Measurements from ENCODE around the gene TACC3. TPM values are rescaled to one million over a fixed set of nuclear protein-coding genes. Genes with fewer than 3 reads are reported as not detected.

The TACC3 gene
- total RNA-seq, 1 donor from 2014 or later, result 13.9 TPM

DNA sequence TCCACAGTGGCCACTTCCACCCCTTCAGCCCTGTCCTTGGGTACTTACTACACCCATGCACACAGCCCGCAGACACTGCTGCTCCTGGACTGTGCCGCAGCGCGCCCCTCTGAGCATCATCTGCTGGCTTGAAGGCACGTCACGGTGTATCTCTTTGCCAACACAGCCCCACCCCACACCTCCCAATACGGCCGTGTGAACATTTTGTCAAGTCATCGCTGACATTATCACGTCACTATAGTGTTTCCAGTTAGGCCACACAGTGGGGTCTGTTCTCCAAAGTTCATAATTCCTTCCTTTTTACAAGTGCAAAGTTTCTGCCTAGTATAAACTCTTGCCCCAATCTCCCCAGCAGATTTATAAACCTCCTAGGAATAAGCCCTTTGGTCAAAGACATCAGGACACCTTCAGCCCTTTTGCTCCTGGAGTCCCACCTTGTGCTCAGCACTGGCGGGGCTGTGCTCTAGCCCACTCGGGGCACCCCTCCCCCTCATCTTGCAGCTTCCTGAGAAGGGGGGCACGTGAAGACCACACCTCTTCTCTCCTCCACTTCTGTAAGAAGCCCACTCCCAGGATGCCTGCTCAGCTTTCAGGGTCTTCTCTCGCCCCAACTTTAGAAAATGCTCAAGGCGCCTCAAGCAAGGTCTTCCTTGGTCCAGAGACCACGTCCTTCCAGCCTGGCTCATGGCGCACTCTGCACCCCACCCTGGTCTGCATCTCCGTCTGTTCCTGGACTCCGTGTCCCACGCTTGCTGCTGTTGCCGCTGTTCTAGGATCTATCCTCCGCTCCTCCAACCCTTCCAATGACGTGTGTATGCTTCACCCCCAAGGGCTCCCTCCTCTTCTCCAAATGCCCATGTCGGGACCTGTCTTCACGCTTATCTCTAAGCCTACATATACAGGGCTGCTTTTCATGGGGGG lies 44.5 kb upstream of the TACC3 start:
- no peak for DNase-seq (ENCODE audit: low read depth)
- Histone ChIP-seq H3K36me3 (ENCODE audit: control insufficient read depth, insufficient read depth, low read length) (no peaks in the 10 kb centered on the region), H3K27me3 (ENCODE audit: control insufficient read depth, insufficient read depth, low read length) (peaks cover 3% of the 10 kb centered on the region), H3K4me3 (ENCODE audit: low read depth, low read length) (no peak overlapping the region)
- TF ChIP-seq, protein P1, sequence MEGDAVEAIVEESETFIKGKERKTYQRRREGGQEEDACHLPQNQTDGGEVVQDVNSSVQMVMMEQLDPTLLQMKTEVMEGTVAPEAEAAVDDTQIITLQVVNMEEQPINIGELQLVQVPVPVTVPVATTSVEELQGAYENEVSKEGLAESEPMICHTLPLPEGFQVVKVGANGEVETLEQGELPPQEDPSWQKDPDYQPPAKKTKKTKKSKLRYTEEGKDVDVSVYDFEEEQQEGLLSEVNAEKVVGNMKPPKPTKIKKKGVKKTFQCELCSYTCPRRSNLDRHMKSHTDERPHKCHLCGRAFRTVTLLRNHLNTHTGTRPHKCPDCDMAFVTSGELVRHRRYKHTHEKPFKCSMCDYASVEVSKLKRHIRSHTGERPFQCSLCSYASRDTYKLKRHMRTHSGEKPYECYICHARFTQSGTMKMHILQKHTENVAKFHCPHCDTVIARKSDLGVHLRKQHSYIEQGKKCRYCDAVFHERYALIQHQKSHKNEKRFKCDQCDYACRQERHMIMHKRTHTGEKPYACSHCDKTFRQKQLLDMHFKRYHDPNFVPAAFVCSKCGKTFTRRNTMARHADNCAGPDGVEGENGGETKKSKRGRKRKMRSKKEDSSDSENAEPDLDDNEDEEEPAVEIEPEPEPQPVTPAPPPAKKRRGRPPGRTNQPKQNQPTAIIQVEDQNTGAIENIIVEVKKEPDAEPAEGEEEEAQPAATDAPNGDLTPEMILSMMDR (IDR thresholded peaks at IDR 0.05; ENCODE audit: insufficient read depth, low read length, poor library complexity, severe bottlenecking), result no peak

GRCh38 chr4:1678244-1678643 lies 43.1 kb upstream of the TACC3 start:
- TF ChIP-seq, protein P1 (IDR thresholded peaks at IDR 0.05; ENCODE audit: insufficient read depth, low read length, poor library complexity, severe bottlenecking), result no peak
- H3K27me3 ChIP-seq (ENCODE audit: control insufficient read depth, insufficient read depth, low read length), result peaks cover 3% of the 10 kb centered on the region
- H3K36me3 ChIP-seq (ENCODE audit: control insufficient read depth, insufficient read depth, low read length), result no peaks in the 10 kb centered on the region
- no peak for DNase-seq (ENCODE audit: low read depth)
- H3K4me3 ChIP-seq (ENCODE audit: low read depth, low read length), result no peak overlapping the region

GRCh38 chr4:1682860-1683259 lies 38.5 kb upstream of the TACC3 start:
- H3K4me3 ChIP-seq (ENCODE audit: low read depth, low read length), result no peak overlapping the region
- no peaks in the 10 kb centered on the region for H3K27me3 ChIP-seq (ENCODE audit: control insufficient read depth, insufficient read depth, low read length)
- no peak for DNase-seq (ENCODE audit: low read depth)
- no peaks in the 10 kb centered on the region for H3K36me3 ChIP-seq (ENCODE audit: control insufficient read depth, insufficient read depth, low read length)
- TF ChIP-seq, protein P1 (IDR thresholded peaks at IDR 0.05; ENCODE audit: insufficient read depth, low read length, poor library complexity, severe bottlenecking), result no peak

DNA sequence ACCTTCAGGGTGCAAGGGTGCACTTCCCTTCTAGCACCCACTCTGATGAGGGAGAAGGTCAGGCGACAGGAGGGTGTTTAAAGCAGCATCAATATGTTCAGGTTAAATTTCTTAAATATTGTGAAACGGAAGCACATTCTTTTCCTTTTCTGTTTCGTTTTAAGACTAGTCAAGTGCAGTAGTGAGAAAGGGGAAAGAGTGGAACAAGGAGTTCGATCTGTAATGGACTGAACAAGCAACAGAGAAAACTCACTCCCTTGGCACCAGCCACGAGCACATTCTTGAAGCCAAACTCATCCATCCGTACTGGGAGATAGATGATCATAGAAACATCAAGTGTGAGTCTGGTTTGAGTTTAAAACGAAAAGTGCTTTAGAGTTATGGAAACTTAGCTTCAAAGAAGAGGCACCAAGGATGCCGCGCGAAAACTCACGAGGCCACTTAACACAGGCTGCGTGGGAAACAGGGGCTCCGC lies 38.0 kb upstream of the TACC3 start:
- TF ChIP-seq, protein P1 (IDR thresholded peaks at IDR 0.05; ENCODE audit: insufficient read depth, low read length, poor library complexity, severe bottlenecking), result no peak
- H3K4me3 ChIP-seq (ENCODE audit: low read depth, low read length), result peak overlapping the region; percentile 58
- DNase-seq (ENCODE audit: low read depth), result peak; percentile 47
- H3K36me3 ChIP-seq (ENCODE audit: control insufficient read depth, insufficient read depth, low read length), result no peaks in the 10 kb centered on the region
- H3K27me3 ChIP-seq (ENCODE audit: control insufficient read depth, insufficient read depth, low read length), result no peaks in the 10 kb centered on the region

DNA sequence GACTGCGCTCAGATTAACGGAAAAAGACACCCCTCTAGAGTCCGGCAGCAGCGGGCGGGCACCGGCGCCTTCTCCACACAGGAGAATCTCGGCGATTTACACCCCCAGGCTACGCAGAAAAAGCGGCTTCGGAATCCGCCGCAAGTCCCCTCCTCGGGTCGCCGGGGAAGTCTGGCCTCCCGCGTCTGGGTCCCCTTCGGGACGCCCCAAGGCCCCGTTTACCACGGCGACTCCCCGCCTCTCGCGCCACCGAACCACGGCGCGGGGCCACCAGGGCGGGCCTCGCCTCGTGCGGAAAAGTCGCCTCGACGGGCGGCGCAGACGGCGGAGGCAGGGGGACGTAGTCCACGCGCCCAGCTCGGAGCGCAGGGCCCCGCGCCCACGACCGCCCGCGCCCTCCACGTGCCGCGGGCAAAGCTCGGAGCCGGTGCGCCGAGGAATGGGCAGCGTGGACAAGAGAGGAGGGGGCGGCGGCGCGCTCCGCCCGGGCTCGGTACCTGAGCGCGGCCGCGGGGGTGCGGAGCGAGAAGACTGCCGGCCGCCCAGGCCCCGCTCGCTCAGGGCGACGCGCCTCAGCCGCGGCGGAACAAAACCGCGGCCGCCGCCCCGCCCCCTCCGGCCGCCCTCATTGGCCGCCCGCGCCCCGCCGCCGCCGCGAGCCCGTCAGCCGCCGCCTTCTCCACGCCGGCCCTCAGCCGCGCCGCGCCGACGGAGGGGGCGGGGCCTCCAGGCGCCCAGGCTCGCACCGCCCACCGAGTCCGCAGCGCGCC lies 37.4 kb upstream of the TACC3 start, which contains the start of gene FAM53A:
FAM53A (minus strand) TSS at position 578 of the 770 bp plus-strand sequence. CDS start 15,572 bp downstream, outside the sequence.
- DNase-seq (ENCODE audit: low read depth), result no peak
- H3K4me3 ChIP-seq (ENCODE audit: low read depth, low read length), result peak within 1 kb of the TSS; percentile 58
- H3K27me3 ChIP-seq (ENCODE audit: control insufficient read depth, insufficient read depth, low read length), result no peaks in the 10 kb centered on the region
- H3K36me3 ChIP-seq (ENCODE audit: control insufficient read depth, insufficient read depth, low read length), result no peaks in the 10 kb centered on the region
- TF ChIP-seq, protein P1 (IDR thresholded peaks at IDR 0.05; ENCODE audit: insufficient read depth, low read length, poor library complexity, severe bottlenecking), result no peak
